ENCODE measurements around the gene BCAP29.
A peak's percentile ranks its signal among the peaks of the same experiment; 100 is the strongest.
"Not testable (repeated sequence)": the region's sequence is repeated elsewhere in the genome, so short reads cannot be mapped to it uniquely, and the experiment has no call there.

BCAP29 gene

GRCh38 chr7:107579885-107580715 is at the start of gene BCAP29:
Gene BCAP29, plus strand, starts transcription at chr7:107580246. Its CDS starts 527 bp downstream, at chr7:107580773.
- peak within 1 kb of the TSS; percentile 87 for H3K4me3 ChIP-seq (replicated peaks; ENCODE audit: low read depth, low read length)
- peak; percentile 59 for DNase-seq (ENCODE audit: low read depth)
- no peak for TF ChIP-seq CTCF (IDR thresholded peaks at IDR 0.05; ENCODE audit: low read length, missing control alignments)

- no peak for TF ChIP-seq CTCF (IDR thresholded peaks at IDR 0.05; ENCODE audit: low read length, missing control alignments)
- DNase-seq (ENCODE audit: low read depth) = no peak
- no peak overlapping the region for H3K4me3 ChIP-seq (replicated peaks; ENCODE audit: low read depth, low read length)
Observed at GRCh38 chr7:107530751-107531150, 49.3 kb upstream of the BCAP29 start.

GRCh38 chr7:107534139-107534538 is 45.9 kb upstream of the BCAP29 start:
- no peak for TF ChIP-seq CTCF (IDR thresholded peaks at IDR 0.05; ENCODE audit: low read length, missing control alignments)
- DNase-seq (ENCODE audit: low read depth) = no peak

GRCh38 chr7:107537228-107537627 is 42.8 kb upstream of the BCAP29 start:
- H3K4me3 ChIP-seq (replicated peaks; ENCODE audit: low read depth, low read length); DNase-seq (ENCODE audit: low read depth): not testable (repeated sequence)

More at GRCh38 chr7:107534139-107534538, 45.9 kb upstream of the BCAP29 start:
- H3K4me3 ChIP-seq (replicated peaks; ENCODE audit: low read depth, low read length) = no peak overlapping the region

- no peak overlapping the region for H3K4me3 ChIP-seq (replicated peaks; ENCODE audit: low read depth, low read length)
- DNase-seq (ENCODE audit: low read depth) = no peak
- TF ChIP-seq CTCF (IDR thresholded peaks at IDR 0.05; ENCODE audit: low read length, missing control alignments) = no peak
Observed at GRCh38 chr7:107538001-107538400, 42.0 kb upstream of the BCAP29 start.

GRCh38 chr7:107543338-107543993 is 36.6 kb upstream of the BCAP29 start:
- H3K4me3 ChIP-seq (replicated peaks; ENCODE audit: low read depth, low read length) = no peak overlapping the region
- no peak for DNase-seq (ENCODE audit: low read depth)
- no peak for TF ChIP-seq CTCF (IDR thresholded peaks at IDR 0.05; ENCODE audit: low read length, missing control alignments)

GRCh38 chr7:107544848-107545591 is 35.0 kb upstream of the BCAP29 start:
- TF ChIP-seq CTCF (IDR thresholded peaks at IDR 0.05; ENCODE audit: low read length, missing control alignments) = no peak
- no peak overlapping the region for H3K4me3 ChIP-seq (replicated peaks; ENCODE audit: low read depth, low read length)
- DNase-seq (ENCODE audit: low read depth) = no peak

Data from fibroblast of pulmonary artery (primary cell).